ENCODE results near the gene NUSAP1.
"Not testable (repeated sequence)": the region's sequence is repeated elsewhere in the genome, so short reads cannot be mapped to it uniquely, and the experiment has no call there.

NUSAP1 gene

GRCh38 chr15:41333026-41333562 is 413 bp downstream of the NUSAP1 start:
- no peak for DNase-seq

- DNase-seq = no peak
Measured at GRCh38 chr15:41334293-41335120, 1.8 kb downstream of the NUSAP1 start.

GRCh38 chr15:41336549-41336948 is 3.9 kb downstream of the NUSAP1 start:
- no peak for DNase-seq

- no peak for DNase-seq
Measured at GRCh38 chr15:41337047-41337446, 4.4 kb downstream of the NUSAP1 start.

- no peak for DNase-seq
Measured at GRCh38 chr15:41337631-41338522, 5.2 kb downstream of the NUSAP1 start.

- no peak for DNase-seq
Measured at GRCh38 chr15:41340189-41340695, 7.6 kb downstream of the NUSAP1 start.

- no peak for DNase-seq
Measured at GRCh38 chr15:41341519-41341918, 8.8 kb downstream of the NUSAP1 start.

GRCh38 chr15:41347236-41347635 is 14.6 kb downstream of the NUSAP1 start:
- DNase-seq = no peak

GRCh38 chr15:41350057-41350717 is 17.5 kb downstream of the NUSAP1 start:
- no peak for DNase-seq

GRCh38 chr15:41354371-41354770 is 21.7 kb downstream of the NUSAP1 start:
- no peak for DNase-seq

- no peak for DNase-seq
Measured at GRCh38 chr15:41367418-41367817, 34.7 kb downstream of the NUSAP1 start.

GRCh38 chr15:41377978-41378377 is 45.3 kb downstream of the NUSAP1 start:
- no peak for DNase-seq

- DNase-seq = not testable (repeated sequence)
Measured at GRCh38 chr15:41383974-41384749, 51.5 kb downstream of the NUSAP1 start.

- DNase-seq = no peak
Measured at GRCh38 chr15:41387646-41388045, 55.0 kb downstream of the NUSAP1 start.

GRCh38 chr15:41392659-41393058 is 60.0 kb downstream of the NUSAP1 start:
- DNase-seq = no peak

- DNase-seq = no peak
Measured at GRCh38 chr15:41394924-41395323, 62.2 kb downstream of the NUSAP1 start.

- DNase-seq = no peak
Measured at GRCh38 chr15:41396111-41396510, 63.4 kb downstream of the NUSAP1 start.

GRCh38 chr15:41401904-41402267 is 69.2 kb downstream of the NUSAP1 start:
- peak; percentile 57 for DNase-seq

- no peak for DNase-seq
Measured at GRCh38 chr15:41407341-41407740, 74.7 kb downstream of the NUSAP1 start.

- DNase-seq = no peak
Measured at GRCh38 chr15:41408234-41408641, 75.6 kb downstream of the NUSAP1 start.

GRCh38 chr15:41411031-41411430 is 78.3 kb downstream of the NUSAP1 start:
- DNase-seq = no peak

GRCh38 chr15:41411441-41411840 is 78.8 kb downstream of the NUSAP1 start:
- DNase-seq = no peak
